H9 (cell line): ENCODE measurements around the gene C3orf38. TPM values are rescaled to one million over a fixed set of nuclear protein-coding genes. Genes with fewer than 3 reads are reported as not detected.

ENCODE experiments used
- DNase-seq: peaks from one replicate; pipeline ENCODE4 v3.0.0-alpha.2; 2017
- H2AFZ ChIP-seq: one replicate; pipeline ENCODE4 v1.6.1; 2013; ENCODE audit warnings: mild to moderate bottlenecking, low read length, control low read depth, moderate library complexity
- H2AK5ac ChIP-seq: 2 replicates; pipeline ENCODE4 v1.6.1; 2013; ENCODE audit warnings: low read length, control low read depth, mixed read lengths; ENCODE audit not compliant: insufficient read length
- H2BK120ac ChIP-seq: one replicate; pipeline ENCODE4 v1.6.1; 2013; ENCODE audit warnings: low read depth, mild to moderate bottlenecking, low read length, control low read depth, inconsistent platforms; ENCODE audit not compliant: poor library complexity, severe bottlenecking
- H2BK12ac ChIP-seq: 2 replicates; pipeline ENCODE4 v1.6.1; 2013; ENCODE audit warnings: low read length, control low read depth, mixed read lengths, low read depth; ENCODE audit not compliant: insufficient read length
- H2BK15ac ChIP-seq: 2 replicates; pipeline ENCODE4 v1.6.1; 2013; ENCODE audit warnings: low read depth, low read length, control low read depth
- H2BK20ac ChIP-seq: one replicate; pipeline ENCODE4 v1.6.1; 2013; ENCODE audit warnings: low read depth, mild to moderate bottlenecking, low read length, control low read depth, inconsistent platforms; ENCODE audit not compliant: poor library complexity, severe bottlenecking
- H2BK5ac ChIP-seq: 2 replicates; pipeline ENCODE4 v1.6.1; 2013; ENCODE audit warnings: low read length, control low read depth, mixed read lengths; ENCODE audit not compliant: insufficient read length
- H3K14ac ChIP-seq: 2 replicates; pipeline ENCODE4 v1.6.1; 2013; ENCODE audit warnings: low read length, control low read depth; ENCODE audit not compliant: insufficient read depth
- H3K18ac ChIP-seq: 2 replicates; pipeline ENCODE4 v1.6.1; 2013; ENCODE audit warnings: low read depth, mild to moderate bottlenecking, mixed read lengths, low read length, control low read depth; ENCODE audit not compliant: insufficient read length
- H3K23ac ChIP-seq: 2 replicates; pipeline ENCODE4 v1.6.1; 2013; ENCODE audit warnings: low read length, control low read depth, mixed read lengths, low read depth; ENCODE audit not compliant: insufficient read length
- H3K23me2 ChIP-seq: 2 replicates; pipeline ENCODE4 v1.6.1; 2013; ENCODE audit warnings: low read depth, mild to moderate bottlenecking, mixed read lengths, low read length, control low read depth; ENCODE audit not compliant: insufficient read length, poor library complexity, severe bottlenecking
- H3K27ac ChIP-seq: 2 replicates; pipeline ENCODE4 v1.5.1; 2013; ENCODE audit warnings: low read length, control low read depth, mixed read lengths, low read depth; ENCODE audit not compliant: insufficient read length
- H3K27me3 ChIP-seq: 2 replicates; pipeline ENCODE4 v1.6.1; 2013; ENCODE audit warnings: low read length, control low read depth, inconsistent platforms; ENCODE audit not compliant: insufficient read depth
- H3K4ac ChIP-seq: 2 replicates; pipeline ENCODE4 v1.6.1; 2013; ENCODE audit warnings: low read depth, mild to moderate bottlenecking, control low read depth, inconsistent platforms, low read length, moderate library complexity
- H3K4me1 ChIP-seq: 2 replicates; pipeline ENCODE4 v1.6.1; 2013; ENCODE audit warnings: low read length, control low read depth, inconsistent platforms; ENCODE audit not compliant: insufficient read depth
- H3K4me2 ChIP-seq: 2 replicates; pipeline ENCODE4 v1.6.1; 2013; ENCODE audit warnings: low read length, control low read depth, mixed read lengths; ENCODE audit not compliant: insufficient read length, insufficient read depth
- H3K56ac ChIP-seq: 2 replicates; pipeline ENCODE4 v1.6.1; 2013; ENCODE audit warnings: low read depth, mild to moderate bottlenecking, mixed read lengths, low read length, control low read depth; ENCODE audit not compliant: insufficient read length
- H3K79me1 ChIP-seq: 2 replicates; pipeline ENCODE4 v1.6.1; 2013; ENCODE audit warnings: low read depth, mild to moderate bottlenecking, moderate library complexity, low read length, control low read depth, inconsistent platforms; ENCODE audit not compliant: insufficient read depth, poor library complexity, severe bottlenecking
- H3K79me2 ChIP-seq: 2 replicates; pipeline ENCODE4 v1.6.1; 2013; ENCODE audit warnings: low read length, control low read depth, inconsistent platforms; ENCODE audit not compliant: insufficient read depth
- H3K9ac ChIP-seq: 2 replicates; pipeline ENCODE4 v1.6.1; 2013; ENCODE audit warnings: low read length, control low read depth, mixed read lengths; ENCODE audit not compliant: insufficient read length; ENCODE audit errors: extremely low read depth
- H3K9me3 ChIP-seq: one replicate; pipeline ENCODE4 v1.6.1; 2013; ENCODE audit warnings: low read depth, low read length, inconsistent platforms; ENCODE audit not compliant: control insufficient read depth
- H3T11ph ChIP-seq: one replicate; pipeline ENCODE4 v1.6.1; 2013; ENCODE audit warnings: mild to moderate bottlenecking, low read length, control low read depth, inconsistent platforms
- H4K20me1 ChIP-seq: one replicate; pipeline ENCODE4 v1.6.1; 2013; ENCODE audit not compliant: control insufficient read depth, insufficient read length, insufficient read depth
- H4K5ac ChIP-seq: 2 replicates; pipeline ENCODE4 v1.6.1; 2013; ENCODE audit warnings: low read depth, mild to moderate bottlenecking, mixed read lengths, low read length, control low read depth; ENCODE audit not compliant: insufficient read length
- H4K8ac ChIP-seq: replicated peaks from 2 replicates; pipeline ENCODE4 v1.6.1; 2013; ENCODE audit warnings: low read length, control low read depth, mixed read lengths, low read depth; ENCODE audit not compliant: insufficient read length
- H4K91ac ChIP-seq: 2 replicates; pipeline ENCODE4 v1.6.1; 2013; ENCODE audit warnings: low read depth, mild to moderate bottlenecking, moderate library complexity, mixed read lengths, low read length, control low read depth; ENCODE audit not compliant: insufficient read length
- H3K27ac Mint-ChIP-seq, 3 experiments: 2 replicates in 2 of 3; 3 replicates in 1 of 3; pipeline ENCODE4 v1.8.0; 2020 to 2021; ENCODE audit warnings: mixed read lengths in 3 of 3, mild to moderate bottlenecking in 1 of 3, moderate library complexity in 1 of 3
- H3K27me3 Mint-ChIP-seq: 2 replicates; pipeline ENCODE4 v1.8.0; 2021; ENCODE audit warnings: low read depth, mild to moderate bottlenecking, moderate library complexity, mixed read lengths
- H3K36me3 Mint-ChIP-seq, 3 experiments: 2 replicates in 2 of 3; 3 replicates in 1 of 3; pipeline ENCODE4 v1.8.0; 2020 to 2021; ENCODE audit warnings: low read depth in 3 of 3, mixed read lengths in 3 of 3; ENCODE audit not compliant: insufficient read depth in 1 of 3
- H3K4me1 Mint-ChIP-seq, 2 experiments: 2 replicates each; pipeline ENCODE4 v1.8.0; 2020; ENCODE audit warnings: mixed read lengths in 2 of 2
- H3K4me3 Mint-ChIP-seq, 2 experiments: 2 replicates in 1 of 2; 3 replicates in 1 of 2; pipeline ENCODE4 v1.8.0; 2020 to 2021; ENCODE audit warnings: mild to moderate bottlenecking in 2 of 2, mixed read lengths in 2 of 2, moderate library complexity in 1 of 2
- H3K9me3 Mint-ChIP-seq, 2 experiments: 2 replicates in 1 of 2; 3 replicates in 1 of 2; pipeline ENCODE4 v1.8.0; 2020; ENCODE audit warnings: mild to moderate bottlenecking in 2 of 2, mixed read lengths in 2 of 2, moderate library complexity in 1 of 2
- CTCF ChIP-seq: fragments of 200-600 bp; sonication (generic); conservative IDR thresholded peaks from 3 replicates; pipeline ENCODE4 v1.8.0; 2021; ENCODE audit warnings: antibody characterized with exemption, mild to moderate bottlenecking
- WGBS: extraction: QIAGEN DNeasy Blood & Tissue Kit; methylation state at CpG from one replicate; pipeline ENCODE4 v1.1.7; 2013; ENCODE audit warnings: missing lambda C conversion rate, low lambda C conversion rate, mixed read lengths; ENCODE audit not compliant: insufficient read length; ENCODE audit errors: extremely low coverage; 5-methylcytosine and 5-hydroxymethylcytosine counted together
- total RNA-seq: library from RNA; stranded (reverse); gene quantifications from 2 replicates; pipeline ENCODE4 v1.2.1, GENCODE V29; 2021

The C3orf38 gene
- total RNA-seq, 1 experiment from 2014 or later, result 36.6 TPM

GRCh38 chr3:88166419-88166971 lies 16.7 kb downstream of the C3orf38 start:
- no peaks in the 10 kb centered on the region for H4K20me1 ChIP-seq
- H3K9me3 ChIP-seq, result no peaks in the 10 kb centered on the region
- Mint-ChIP-seq H3K9me3 (peaks cover 0 to 5% of the 10 kb centered on the region in 2 experiments; a peak in 2 of 5 replicates), H3K36me3 (peaks cover 6 to 35% (median 18%) of the 10 kb centered on the region in 3 experiments; a peak in 5 of 7 replicates), H3K4me1 (peaks cover 0 to 3% of the 10 kb centered on the region in 2 experiments; a peak in 1 of 4 replicates), H3K27ac (no peak overlapping the region), H3K27me3 (no peaks in the 10 kb centered on the region), H3K4me3 (no peak overlapping the region)
- no peak overlapping the region for H3K23ac ChIP-seq
- no peak overlapping the region for H3T11ph ChIP-seq
- TF ChIP-seq CTCF, result no peak
- no peak overlapping the region for H2BK5ac ChIP-seq
- H3K4me2 ChIP-seq, result no peak overlapping the region
- H3K4ac ChIP-seq, result no peak overlapping the region
- no peak overlapping the region for H3K56ac ChIP-seq
- H3K23me2 ChIP-seq, result no peaks in the 10 kb centered on the region
- no peak for DNase-seq
- no peaks in the 10 kb centered on the region for H3K27me3 ChIP-seq
- H3K14ac ChIP-seq, result no peak overlapping the region
- no peak overlapping the region for H2AK5ac ChIP-seq
- H3K79me2 ChIP-seq, result no peaks in the 10 kb centered on the region
- no CpG with 5 or more reads among the region's 2 CpGs for WGBS
- H4K91ac ChIP-seq, result no peak overlapping the region
- no peak overlapping the region for H2AFZ ChIP-seq
- no peak overlapping the region for H3K9ac ChIP-seq
- no peak overlapping the region for H2BK120ac ChIP-seq
- H2BK20ac ChIP-seq, result no peak overlapping the region
- H2BK15ac ChIP-seq, result no peak overlapping the region
- no peaks in the 10 kb centered on the region for H3K79me1 ChIP-seq
- H2BK12ac ChIP-seq, result no peak overlapping the region
- H4K8ac ChIP-seq, result no peak overlapping the region
- H3K4me1 ChIP-seq, result no peaks in the 10 kb centered on the region
- no peak overlapping the region for H4K5ac ChIP-seq
- no peak overlapping the region for H3K18ac ChIP-seq
- H3K27ac ChIP-seq, result no peak overlapping the region
